Omental fat pad (tissue), 4 donors: ENCODE results near the gene UBE2O. TPM values are rescaled to one million over a fixed set of nuclear protein-coding genes. Genes with fewer than 3 reads are reported as not detected.

Experiments used
- ATAC-seq: fragments of 150-250 bp; one replicate; pipeline ENCODE4 v1.9.1; 2016; ENCODE audit warnings: mild to moderate bottlenecking, moderate library complexity; ENCODE audit not compliant: low FRiP score
- DNase-seq: peaks from one replicate; pipeline ENCODE4 v3.0.0-alpha.2; 2019; ENCODE audit warnings: low spot score
- total RNA-seq, 4 donors: library from RNA; depleted of rRNA; stranded (reverse); fragments of >200 nt; gene quantifications; one replicate each; pipeline ENCODE4 v1.1.0, GENCODE V29; 2016
- TF ChIP-seq, protein P1 (sequence below), 3 donors: fragments of 450-650 bp; IDR thresholded peaks; one replicate each; pipeline ENCODE4 v1.5.1; 2016 to 2017; ENCODE audit warnings: antibody characterized with exemption in 3 of 3, mild to moderate bottlenecking in 3 of 3, moderate library complexity in 2 of 3

Gene UBE2O
- total RNA-seq, 4 donors from 2014 or later = 12.5 to 27.5 (median 20.0) TPM

GRCh38 chr17:76407509-76407908 lies 45.4 kb downstream of the UBE2O start:
- ATAC-seq (no peak), DNase-seq (no peak)
- TF ChIP-seq, protein P1, sequence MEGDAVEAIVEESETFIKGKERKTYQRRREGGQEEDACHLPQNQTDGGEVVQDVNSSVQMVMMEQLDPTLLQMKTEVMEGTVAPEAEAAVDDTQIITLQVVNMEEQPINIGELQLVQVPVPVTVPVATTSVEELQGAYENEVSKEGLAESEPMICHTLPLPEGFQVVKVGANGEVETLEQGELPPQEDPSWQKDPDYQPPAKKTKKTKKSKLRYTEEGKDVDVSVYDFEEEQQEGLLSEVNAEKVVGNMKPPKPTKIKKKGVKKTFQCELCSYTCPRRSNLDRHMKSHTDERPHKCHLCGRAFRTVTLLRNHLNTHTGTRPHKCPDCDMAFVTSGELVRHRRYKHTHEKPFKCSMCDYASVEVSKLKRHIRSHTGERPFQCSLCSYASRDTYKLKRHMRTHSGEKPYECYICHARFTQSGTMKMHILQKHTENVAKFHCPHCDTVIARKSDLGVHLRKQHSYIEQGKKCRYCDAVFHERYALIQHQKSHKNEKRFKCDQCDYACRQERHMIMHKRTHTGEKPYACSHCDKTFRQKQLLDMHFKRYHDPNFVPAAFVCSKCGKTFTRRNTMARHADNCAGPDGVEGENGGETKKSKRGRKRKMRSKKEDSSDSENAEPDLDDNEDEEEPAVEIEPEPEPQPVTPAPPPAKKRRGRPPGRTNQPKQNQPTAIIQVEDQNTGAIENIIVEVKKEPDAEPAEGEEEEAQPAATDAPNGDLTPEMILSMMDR (IDR thresholded peaks at IDR 0.05) = no peak

GRCh38 chr17:76405967-76406647 lies 46.8 kb downstream of the UBE2O start:
- TF ChIP-seq, protein P1 (IDR thresholded peaks at IDR 0.05) = no peak
- ATAC-seq (no peak), DNase-seq (no peak)

GRCh38 chr17:76405607-76405966 lies 47.4 kb downstream of the UBE2O start:
- TF ChIP-seq, protein P1 (IDR thresholded peaks at IDR 0.05) = no peak
- DNase-seq (no peak), ATAC-seq (no peak)

DNA sequence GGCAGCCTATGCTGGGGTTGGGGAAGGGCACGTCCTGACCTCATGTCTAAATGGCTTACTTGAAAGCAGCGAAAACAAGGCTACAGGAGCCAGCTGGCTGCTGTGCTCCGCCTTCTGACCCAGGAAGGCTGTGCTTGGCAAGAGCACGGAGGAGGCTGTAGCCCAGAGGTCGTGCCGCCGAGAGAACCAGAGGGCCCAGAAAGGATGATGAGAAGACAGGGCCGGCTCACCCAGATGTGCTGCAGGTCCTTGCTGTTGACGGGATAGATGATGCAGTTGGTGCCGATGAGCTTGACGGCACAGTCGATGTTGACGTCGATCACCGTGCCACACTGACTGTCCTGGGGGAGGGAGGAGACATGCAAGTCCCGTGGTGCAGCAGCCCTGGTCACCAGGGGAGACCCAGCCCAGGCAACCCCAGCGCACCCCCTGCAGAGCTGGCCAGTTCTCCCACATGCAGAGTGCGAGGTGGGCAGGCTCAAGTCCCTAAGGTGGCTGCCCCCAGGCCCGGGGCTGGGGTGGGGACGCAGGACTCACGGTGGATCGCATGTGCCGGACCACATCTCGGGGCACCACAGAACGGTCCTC lies 47.9 kb downstream of the UBE2O start:
- DNase-seq = no peak
- TF ChIP-seq, protein P1 (IDR thresholded peaks at IDR 0.05) = no peak
- ATAC-seq = no peak

- ATAC-seq (no peak), DNase-seq (no peak)
- TF ChIP-seq, protein P1 (IDR thresholded peaks at IDR 0.05) = no peak
These were observed 48.7 kb downstream of the UBE2O start for GRCh38 chr17:76404256-76404655.

- no peak for ATAC-seq
- DNase-seq = no peak
- TF ChIP-seq, protein P1 (IDR thresholded peaks at IDR 0.05) = no peak
These were observed 50.2 kb downstream of the UBE2O start for GRCh38 chr17:76402711-76403110.
